ENCODE measurements around the gene MTMR12.

DNA sequence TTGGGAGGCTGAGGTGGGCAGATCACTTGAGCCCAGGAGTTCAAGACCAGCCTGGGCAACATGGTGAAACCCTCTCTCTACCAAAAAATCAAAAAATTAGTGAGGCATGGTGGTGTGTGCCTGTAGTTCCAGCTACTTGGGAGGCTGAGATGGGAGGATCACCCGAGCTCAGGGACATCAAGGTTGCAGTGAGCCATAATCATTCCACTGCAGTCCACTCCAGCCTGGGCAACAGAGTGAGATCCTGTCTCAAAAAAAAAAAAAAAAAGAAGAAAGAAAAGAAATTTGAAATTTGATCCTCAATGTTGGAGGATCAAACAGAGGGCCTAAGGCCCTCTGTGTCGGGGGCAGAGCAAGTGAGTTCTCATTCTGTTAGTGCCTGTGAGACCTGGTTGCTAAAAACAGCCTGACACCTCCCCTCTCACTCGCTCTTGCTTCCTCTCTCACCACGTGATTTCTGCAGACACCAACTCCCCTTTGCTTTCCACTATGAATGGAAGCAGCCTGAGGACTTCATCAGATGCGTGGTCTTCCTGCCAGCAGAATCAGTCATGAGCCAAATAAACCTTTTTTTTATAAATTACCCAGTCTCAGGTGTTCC is 130.2 kb downstream of the MTMR12 start:
- TF ChIP-seq, protein P1, sequence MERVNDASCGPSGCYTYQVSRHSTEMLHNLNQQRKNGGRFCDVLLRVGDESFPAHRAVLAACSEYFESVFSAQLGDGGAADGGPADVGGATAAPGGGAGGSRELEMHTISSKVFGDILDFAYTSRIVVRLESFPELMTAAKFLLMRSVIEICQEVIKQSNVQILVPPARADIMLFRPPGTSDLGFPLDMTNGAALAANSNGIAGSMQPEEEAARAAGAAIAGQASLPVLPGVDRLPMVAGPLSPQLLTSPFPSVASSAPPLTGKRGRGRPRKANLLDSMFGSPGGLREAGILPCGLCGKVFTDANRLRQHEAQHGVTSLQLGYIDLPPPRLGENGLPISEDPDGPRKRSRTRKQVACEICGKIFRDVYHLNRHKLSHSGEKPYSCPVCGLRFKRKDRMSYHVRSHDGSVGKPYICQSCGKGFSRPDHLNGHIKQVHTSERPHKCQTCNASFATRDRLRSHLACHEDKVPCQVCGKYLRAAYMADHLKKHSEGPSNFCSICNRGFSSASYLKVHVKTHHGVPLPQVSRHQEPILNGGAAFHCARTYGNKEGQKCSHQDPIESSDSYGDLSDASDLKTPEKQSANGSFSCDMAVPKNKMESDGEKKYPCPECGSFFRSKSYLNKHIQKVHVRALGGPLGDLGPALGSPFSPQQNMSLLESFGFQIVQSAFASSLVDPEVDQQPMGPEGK (CRISPR knock-in tag; IDR thresholded peaks at IDR 0.05; ENCODE audit: borderline replicate concordance), result no peak
- TF ChIP-seq, protein P2, sequence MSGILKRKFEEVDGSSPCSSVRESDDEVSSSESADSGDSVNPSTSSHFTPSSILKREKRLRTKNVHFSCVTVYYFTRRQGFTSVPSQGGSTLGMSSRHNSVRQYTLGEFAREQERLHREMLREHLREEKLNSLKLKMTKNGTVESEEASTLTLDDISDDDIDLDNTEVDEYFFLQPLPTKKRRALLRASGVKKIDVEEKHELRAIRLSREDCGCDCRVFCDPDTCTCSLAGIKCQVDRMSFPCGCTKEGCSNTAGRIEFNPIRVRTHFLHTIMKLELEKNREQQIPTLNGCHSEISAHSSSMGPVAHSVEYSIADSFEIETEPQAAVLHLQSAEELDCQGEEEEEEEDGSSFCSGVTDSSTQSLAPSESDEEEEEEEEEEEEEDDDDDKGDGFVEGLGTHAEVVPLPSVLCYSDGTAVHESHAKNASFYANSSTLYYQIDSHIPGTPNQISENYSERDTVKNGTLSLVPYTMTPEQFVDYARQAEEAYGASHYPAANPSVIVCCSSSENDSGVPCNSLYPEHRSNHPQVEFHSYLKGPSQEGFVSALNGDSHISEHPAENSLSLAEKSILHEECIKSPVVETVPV (CRISPR knock-in tag; IDR thresholded peaks at IDR 0.05), result no peak
- TF ChIP-seq, protein P3, sequence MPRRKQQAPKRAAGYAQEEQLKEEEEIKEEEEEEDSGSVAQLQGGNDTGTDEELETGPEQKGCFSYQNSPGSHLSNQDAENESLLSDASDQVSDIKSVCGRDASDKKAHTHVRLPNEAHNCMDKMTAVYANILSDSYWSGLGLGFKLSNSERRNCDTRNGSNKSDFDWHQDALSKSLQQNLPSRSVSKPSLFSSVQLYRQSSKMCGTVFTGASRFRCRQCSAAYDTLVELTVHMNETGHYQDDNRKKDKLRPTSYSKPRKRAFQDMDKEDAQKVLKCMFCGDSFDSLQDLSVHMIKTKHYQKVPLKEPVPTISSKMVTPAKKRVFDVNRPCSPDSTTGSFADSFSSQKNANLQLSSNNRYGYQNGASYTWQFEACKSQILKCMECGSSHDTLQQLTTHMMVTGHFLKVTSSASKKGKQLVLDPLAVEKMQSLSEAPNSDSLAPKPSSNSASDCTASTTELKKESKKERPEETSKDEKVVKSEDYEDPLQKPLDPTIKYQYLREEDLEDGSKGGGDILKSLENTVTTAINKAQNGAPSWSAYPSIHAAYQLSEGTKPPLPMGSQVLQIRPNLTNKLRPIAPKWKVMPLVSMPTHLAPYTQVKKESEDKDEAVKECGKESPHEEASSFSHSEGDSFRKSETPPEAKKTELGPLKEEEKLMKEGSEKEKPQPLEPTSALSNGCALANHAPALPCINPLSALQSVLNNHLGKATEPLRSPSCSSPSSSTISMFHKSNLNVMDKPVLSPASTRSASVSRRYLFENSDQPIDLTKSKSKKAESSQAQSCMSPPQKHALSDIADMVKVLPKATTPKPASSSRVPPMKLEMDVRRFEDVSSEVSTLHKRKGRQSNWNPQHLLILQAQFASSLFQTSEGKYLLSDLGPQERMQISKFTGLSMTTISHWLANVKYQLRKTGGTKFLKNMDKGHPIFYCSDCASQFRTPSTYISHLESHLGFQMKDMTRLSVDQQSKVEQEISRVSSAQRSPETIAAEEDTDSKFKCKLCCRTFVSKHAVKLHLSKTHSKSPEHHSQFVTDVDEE (CRISPR knock-in tag; IDR thresholded peaks at IDR 0.05), result no peak
- no peak for TF ChIP-seq BACH2 (CRISPR knock-in tag; IDR thresholded peaks at IDR 0.05; ENCODE audit: borderline replicate concordance)
- TF ChIP-seq, protein P4, sequence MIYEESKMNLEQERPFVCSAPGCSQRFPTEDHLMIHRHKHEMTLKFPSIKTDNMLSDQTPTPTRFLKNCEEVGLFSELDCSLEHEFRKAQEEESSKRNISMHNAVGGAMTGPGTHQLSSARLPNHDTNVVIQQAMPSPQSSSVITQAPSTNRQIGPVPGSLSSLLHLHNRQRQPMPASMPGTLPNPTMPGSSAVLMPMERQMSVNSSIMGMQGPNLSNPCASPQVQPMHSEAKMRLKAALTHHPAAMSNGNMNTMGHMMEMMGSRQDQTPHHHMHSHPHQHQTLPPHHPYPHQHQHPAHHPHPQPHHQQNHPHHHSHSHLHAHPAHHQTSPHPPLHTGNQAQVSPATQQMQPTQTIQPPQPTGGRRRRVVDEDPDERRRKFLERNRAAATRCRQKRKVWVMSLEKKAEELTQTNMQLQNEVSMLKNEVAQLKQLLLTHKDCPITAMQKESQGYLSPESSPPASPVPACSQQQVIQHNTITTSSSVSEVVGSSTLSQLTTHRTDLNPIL (CRISPR knock-in tag; IDR thresholded peaks at IDR 0.05; ENCODE audit: low read depth), result no peak
- TF ChIP-seq RARB (CRISPR knock-in tag; IDR thresholded peaks at IDR 0.05), result no peak
- no peak for TF ChIP-seq ZNF70 (CRISPR knock-in tag; IDR thresholded peaks at IDR 0.05)
- TF ChIP-seq ISL1 (CRISPR knock-in tag; IDR thresholded peaks at IDR 0.05), result no peak
- no peak for TF ChIP-seq TOX (CRISPR knock-in tag; IDR thresholded peaks at IDR 0.05; ENCODE audit: borderline replicate concordance)
- no peak for TF ChIP-seq ZFP3 (CRISPR knock-in tag; IDR thresholded peaks at IDR 0.05)
- no peak for TF ChIP-seq TCF4 (CRISPR knock-in tag; IDR thresholded peaks at IDR 0.05; ENCODE audit: borderline replicate concordance)

All from SK-N-SH treated with all-trans-retinoic acid at 6 μM for 48 hours (cell line).